WI38 (cell line): ENCODE data around the gene ABCC3.

Source experiments
- H3K4me3 ChIP-seq: 2 replicates; pipeline ENCODE4 v1.5.1; 2011; ENCODE audit warnings: low read depth, mild to moderate bottlenecking, control low read depth, low read length
- TF ChIP-seq, protein P1 (sequence below): IDR thresholded peaks from 2 replicates; pipeline ENCODE4 v1.5.1; 2012; ENCODE audit warnings: low read depth, mild to moderate bottlenecking, control low read depth, low read length

Gene ABCC3

GRCh38 chr17:50661795-50662391, 27.2 kb downstream of the ABCC3 start:
- H3K4me3 ChIP-seq, result no peak overlapping the region
- TF ChIP-seq, protein P1, sequence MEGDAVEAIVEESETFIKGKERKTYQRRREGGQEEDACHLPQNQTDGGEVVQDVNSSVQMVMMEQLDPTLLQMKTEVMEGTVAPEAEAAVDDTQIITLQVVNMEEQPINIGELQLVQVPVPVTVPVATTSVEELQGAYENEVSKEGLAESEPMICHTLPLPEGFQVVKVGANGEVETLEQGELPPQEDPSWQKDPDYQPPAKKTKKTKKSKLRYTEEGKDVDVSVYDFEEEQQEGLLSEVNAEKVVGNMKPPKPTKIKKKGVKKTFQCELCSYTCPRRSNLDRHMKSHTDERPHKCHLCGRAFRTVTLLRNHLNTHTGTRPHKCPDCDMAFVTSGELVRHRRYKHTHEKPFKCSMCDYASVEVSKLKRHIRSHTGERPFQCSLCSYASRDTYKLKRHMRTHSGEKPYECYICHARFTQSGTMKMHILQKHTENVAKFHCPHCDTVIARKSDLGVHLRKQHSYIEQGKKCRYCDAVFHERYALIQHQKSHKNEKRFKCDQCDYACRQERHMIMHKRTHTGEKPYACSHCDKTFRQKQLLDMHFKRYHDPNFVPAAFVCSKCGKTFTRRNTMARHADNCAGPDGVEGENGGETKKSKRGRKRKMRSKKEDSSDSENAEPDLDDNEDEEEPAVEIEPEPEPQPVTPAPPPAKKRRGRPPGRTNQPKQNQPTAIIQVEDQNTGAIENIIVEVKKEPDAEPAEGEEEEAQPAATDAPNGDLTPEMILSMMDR, result no peak

- TF ChIP-seq, protein P1, result no peak
- no peak overlapping the region for H3K4me3 ChIP-seq
Measured at GRCh38 chr17:50662632-50663225, 28.0 kb downstream of the ABCC3 start.

GRCh38 chr17:50663812-50664374, 29.2 kb downstream of the ABCC3 start:
- TF ChIP-seq, protein P1, result no peak
- no peak overlapping the region for H3K4me3 ChIP-seq

- TF ChIP-seq, protein P1, result no peak
- no peak overlapping the region for H3K4me3 ChIP-seq
Measured at GRCh38 chr17:50664788-50665458, 30.2 kb downstream of the ABCC3 start.

- H3K4me3 ChIP-seq, result no peak overlapping the region
- TF ChIP-seq, protein P1, result no peak
Measured at GRCh38 chr17:50665838-50666237, 31.2 kb downstream of the ABCC3 start.

GRCh38 chr17:50666316-50666715, 31.6 kb downstream of the ABCC3 start:
- no peak overlapping the region for H3K4me3 ChIP-seq
- TF ChIP-seq, protein P1, result no peak
